ENCODE measurements around the gene TMED10. TPM values are rescaled to one million over a fixed set of nuclear protein-coding genes. Genes with fewer than 3 reads are reported as not detected.
A peak's percentile ranks its signal among the peaks of the same experiment; 100 is the strongest.
"Not testable (repeated sequence)": the region's sequence is repeated elsewhere in the genome, so short reads cannot be mapped to it uniquely, and the experiment has no call there.

The TMED10 gene
- total RNA-seq, 1 experiment from 2014 or later = 322 TPM

DNA sequence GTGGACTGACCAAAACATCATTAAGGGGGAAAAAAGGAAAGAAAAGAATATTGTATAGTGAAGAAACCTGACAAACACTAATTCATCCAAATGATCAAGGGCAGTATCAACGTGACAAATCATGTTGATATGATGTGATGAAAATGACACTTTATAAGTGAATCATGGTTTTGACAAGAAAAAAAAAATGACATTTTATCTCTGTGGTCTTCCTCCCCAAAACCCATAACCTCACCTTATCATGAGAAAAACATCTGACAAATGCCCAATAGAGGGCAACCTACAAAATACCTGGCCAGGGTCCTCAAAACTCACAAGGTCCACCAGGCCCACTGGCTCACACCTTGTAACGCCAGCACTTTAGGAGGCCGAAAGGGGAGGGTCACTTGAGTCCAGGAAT lies 13.8 kb downstream of the TMED10 start:
- no peak for DNase-seq (ENCODE audit: low read depth)

DNA sequence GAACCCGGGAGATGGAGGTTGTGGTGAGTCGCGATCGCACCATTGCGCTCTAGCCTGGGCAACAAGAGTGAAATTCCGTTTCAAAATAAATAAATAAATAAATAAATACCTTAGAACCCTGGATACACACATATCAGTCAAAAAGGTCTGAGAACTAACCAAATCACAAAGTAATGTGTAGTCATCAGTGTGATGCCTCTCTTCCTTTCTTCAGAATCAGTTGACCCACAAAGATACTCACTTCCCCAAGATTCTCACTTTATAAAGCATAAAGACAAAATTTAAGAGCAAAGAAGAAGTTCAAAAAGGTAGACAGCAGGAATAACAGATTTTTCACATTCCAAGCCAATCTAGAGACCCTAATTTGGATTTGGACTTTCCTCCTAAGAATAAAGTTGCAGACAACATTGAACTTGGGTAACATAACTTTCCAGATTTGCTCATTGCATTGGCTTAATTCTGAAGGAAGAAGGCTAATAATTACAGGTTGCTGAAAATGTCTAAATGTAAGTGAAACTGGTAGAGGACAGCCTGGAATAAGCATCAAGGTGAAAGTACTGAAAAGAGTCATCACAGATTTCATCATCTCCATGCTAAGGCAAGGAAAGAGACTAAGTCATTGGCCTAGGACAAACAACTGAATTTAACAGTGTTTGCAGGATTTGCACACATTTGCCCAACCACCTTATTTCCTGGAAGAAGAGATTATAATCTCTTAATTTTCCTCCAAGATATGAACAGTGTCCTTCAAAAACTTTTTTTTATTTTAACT lies 17.4 kb downstream of the TMED10 start:
- DNase-seq (ENCODE audit: low read depth) = no peak

DNA sequence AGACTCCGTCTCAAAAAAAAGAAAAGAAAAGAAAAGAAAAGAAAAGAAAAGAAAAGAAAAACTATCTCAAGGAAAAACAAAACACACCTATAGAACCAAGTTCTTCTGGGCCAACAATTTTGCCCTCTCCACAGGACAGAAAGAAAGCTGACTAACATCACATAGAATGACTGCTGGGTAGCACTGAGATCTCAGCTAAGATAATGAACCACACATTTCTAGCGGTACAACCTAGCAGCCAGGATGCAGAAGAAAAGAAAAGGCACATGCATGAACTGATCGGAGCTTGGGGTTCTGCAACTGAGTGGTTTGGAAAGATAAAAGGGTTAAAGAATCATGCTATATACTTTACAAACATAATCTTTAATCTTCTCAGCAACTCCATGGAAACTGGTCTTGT lies 19.5 kb downstream of the TMED10 start:
- no peak for DNase-seq (ENCODE audit: low read depth)

DNA sequence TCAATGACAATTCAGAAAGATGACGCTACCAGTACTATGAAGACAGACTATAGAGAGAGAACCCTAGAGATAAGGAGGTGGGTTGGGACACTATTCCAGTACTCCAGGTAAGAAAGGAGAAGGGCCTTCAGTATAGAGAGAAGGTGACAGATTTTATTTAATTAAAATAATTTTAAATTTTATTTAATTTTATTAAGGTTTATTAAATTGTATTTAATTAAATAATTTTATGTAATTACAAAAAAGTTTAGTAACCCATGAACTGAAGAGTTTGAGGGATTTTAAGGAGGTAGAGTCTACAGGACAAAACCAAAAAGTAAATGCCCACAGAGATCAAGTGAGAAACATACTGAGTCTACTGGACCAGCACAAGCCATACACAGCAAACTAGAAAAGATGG lies 20.3 kb downstream of the TMED10 start:
- DNase-seq (ENCODE audit: low read depth) = no peak

DNA sequence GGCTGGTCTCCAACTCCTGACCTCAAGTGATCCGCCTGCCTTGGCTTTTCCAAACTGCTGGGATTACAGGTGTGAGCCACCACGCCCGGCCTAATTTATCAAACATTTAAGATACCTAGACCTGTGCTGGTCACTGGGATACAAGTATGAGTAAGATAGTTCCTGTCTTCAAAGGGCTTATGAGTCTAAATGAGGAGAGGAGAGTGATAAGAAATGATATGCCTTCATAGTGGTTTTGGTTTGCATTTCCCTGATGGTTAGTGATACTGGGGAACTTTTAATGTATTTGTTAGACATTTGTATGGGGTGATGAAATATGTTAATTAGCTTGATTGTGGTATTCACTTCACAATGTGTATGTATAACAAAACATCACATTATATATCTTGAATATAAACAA lies 21.2 kb downstream of the TMED10 start:
- no peak for DNase-seq (ENCODE audit: low read depth)

DNA sequence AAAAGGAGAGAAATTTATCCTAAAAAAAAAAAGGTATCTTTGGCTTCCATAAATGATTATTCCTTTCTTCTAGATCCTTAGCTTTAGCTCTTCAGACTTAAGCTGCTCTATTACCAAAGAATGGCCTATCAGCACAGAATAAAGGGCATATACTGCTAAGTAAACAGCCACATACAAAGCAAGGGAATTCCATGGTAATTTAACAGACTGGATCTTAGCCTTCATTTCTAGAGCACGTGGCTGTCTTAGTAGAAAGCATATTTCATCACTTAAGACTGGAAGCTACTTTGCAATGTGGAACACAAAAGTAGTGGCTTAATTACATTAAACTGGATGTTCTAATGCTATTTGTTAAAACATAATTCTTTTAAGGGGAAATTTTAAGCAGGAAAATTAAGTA lies 23.1 kb downstream of the TMED10 start:
- DNase-seq (ENCODE audit: low read depth) = no peak

DNA sequence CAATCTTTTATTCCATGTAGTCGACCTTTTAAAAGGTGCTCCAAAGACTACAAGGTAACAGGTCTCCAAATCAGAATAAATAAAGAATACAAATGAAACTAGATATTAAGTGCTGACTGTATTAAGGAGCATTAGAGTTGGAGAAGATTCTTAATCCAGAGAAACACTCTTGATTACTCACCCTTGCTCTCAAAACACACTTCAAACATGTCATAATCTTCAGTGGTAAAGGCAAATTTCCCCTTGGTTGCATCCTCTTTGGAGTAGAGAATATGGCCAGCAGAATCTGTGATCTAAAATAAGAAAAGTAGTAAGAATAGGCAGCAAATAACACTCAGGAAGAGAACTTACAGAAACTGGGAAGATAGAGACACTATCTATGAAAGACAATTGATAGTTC lies 24.6 kb downstream of the TMED10 start:
- DNase-seq (ENCODE audit: low read depth) = no peak

DNA sequence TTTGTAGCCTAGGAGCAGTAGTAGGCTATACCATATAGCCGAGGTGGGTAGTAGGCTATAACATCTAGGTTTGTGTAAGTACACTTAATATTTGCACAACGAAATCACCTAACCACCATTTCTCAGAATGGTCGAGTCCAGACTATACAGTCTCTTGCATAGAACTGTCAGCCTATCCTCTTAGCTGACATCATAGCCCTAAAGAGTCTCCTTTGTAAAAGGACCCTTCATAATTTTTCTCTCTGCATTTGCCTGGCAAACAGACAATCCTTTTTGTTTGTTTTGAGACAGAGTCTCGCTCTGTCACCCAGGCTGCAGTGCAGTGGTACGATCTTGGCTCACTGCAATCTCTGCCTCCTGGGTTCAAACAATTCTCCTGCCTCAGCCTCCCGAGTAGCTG lies 25.8 kb downstream of the TMED10 start:
- not testable (repeated sequence) for DNase-seq (ENCODE audit: low read depth)

DNA sequence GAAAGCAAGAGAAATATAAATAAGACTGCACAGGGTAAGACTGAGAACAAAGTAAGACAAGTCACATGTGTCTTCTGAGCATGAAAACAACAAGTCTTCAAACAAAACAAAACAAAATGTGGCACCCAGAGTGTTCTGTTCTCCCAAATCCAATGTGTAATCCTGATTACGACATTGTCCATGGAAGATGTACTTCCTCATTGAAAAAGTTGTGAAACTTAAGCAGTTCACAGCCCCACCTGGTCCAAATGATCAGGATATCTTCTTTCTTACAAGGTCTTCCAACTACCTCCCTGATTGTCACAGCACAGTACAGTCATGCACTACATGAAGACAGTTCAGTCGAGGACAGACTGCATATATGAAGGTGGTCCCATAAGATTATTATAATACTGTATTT lies 26.3 kb downstream of the TMED10 start:
- peak; percentile 78 for DNase-seq (ENCODE audit: low read depth)

DNA sequence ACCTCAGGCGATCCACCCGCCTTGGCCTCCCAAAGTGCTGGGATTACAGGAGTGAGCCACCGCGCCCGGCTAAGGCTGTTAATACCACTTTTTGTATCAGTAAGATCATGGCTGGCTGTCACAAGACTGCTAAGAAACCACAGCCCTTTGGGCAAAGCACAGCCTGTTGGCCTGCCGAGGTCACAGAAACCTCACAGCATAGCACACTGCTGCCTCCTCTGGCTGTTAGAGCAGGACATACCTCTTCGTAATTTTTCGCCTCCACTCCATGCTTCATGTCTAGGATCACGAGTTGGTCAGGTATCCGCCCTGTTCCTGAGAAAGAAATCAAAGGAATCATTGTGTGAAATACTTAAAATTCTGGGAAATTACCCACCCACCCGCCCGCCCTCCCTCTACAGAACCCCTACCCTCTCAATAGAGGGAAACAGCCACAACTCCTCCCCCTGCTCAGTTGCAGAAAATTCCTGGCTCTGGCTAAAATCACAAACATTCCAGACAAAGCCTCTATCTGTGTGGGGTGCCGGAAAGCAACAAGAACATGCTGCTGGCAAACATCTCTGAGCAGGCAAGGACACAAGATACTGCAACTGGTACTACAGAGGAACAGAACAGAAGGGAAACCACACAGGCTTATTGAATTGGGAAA lies 28.9 kb downstream of the TMED10 start:
- peak; percentile 97 for DNase-seq (ENCODE audit: low read depth)

DNA sequence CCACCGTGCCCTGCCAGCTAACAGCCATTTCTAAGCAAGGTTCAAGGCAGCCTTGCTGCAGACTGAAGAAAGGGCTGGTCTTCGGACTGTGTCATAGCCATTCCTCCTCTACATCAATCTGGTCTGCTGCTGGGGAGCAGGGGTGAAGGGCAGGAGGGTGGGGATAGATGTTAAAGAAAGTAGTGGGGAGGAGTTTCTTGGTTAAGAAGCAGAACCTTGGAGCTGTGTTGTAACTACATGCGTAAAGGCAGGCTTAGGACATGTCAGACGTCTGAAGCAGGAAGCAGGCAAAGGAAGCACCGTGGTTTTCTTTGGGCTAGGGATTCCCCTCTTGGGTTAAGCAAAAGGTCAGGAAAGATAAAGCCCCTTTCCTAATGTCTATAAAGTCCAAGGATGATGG lies 31.5 kb downstream of the TMED10 start:
- DNase-seq (ENCODE audit: low read depth) = no peak

DNA sequence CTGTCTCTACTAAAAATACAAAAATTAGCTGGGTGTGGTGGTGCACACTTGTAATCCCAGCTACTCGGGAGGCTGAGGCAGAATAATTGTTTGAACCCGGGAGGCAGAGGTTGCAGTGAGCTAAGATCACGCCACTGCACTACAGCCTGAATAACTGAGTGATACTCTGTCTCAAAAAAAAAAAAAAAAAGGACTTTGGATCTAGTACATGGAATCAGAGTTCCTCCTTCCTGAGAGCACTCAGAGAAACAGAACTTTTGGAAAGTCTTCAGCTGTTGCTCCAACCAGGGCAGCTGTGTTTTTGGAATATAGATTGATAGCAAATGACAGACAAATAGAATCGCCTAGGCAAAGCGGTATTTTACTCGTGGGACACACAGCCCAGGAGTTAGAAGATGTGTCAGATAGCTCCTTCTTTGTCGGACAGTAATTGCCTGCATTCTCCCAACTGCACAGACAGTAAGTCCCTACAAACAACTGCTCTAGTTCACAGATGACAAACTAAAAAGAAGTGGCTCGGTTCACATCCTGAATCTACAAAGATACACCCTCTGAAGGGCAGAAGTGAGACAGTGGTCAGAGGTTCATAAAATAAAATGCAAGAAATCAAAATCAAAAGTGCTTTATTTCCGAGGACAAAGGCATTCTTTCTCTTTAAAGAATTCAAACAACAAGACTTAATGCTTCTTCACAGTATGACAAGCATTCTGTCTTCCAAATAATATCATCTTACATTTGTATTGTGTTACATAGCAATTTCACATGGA lies 32.5 kb downstream of the TMED10 start:
- DNase-seq (ENCODE audit: low read depth) = peak; percentile 21

DNA sequence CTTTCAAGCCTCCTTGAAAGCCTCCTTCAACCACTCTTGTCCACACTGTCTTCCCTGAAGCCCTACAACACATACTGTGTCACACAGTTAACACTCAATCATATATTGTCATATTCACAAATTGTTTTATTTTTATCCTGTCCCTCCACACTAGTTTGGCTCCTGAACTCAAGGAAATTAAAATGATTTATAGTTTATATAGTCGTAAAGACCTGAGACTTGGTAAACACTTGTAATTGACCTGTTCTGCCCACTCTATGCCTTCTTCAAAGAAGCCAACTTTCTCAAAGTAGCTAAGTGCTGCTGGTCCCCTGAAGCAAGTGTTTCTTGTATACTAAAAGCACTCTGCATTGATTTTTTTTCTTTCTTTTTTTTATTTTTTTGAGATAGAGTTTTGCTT lies 33.9 kb downstream of the TMED10 start:
- no peak for DNase-seq (ENCODE audit: low read depth)

DNA sequence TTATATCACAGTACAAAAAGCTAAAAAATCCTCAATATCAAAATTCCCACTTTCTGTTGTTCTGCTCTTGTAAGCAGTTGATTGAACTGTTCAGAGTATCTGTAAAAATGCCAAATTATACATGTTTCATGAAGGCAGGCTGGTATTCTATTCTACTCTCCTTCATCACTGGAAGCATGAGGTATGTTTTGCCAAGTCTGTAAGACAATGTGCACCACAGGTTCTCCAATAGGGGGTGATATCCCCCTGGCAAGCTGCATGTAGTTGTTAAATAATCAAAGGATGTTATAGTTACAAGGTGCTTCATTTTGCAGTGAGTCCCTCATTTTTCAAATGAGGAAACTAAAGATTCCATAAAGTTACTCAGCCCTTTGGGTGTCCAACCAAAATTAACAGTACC lies 34.4 kb downstream of the TMED10 start:
- peak; percentile 34 for DNase-seq (ENCODE audit: low read depth)

DNA sequence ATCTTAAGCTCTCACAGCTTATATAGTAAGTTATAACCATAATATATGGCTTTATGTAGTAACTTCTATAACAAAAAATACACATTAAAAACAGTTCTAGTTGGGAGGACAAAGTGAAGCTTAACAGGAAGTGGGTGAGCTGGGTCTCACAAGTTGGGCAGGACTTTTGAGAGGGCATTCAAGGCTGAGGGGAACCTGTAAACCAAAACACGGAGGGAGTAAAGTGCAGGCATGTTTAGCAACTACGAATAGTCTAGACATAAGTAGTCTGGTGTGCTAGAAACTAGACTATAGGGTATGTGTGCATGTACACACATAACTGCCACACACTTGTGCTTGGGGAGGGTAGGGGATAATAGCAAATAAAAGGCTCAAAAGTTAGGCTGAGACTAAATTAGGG lies 35.4 kb downstream of the TMED10 start:
- DNase-seq (ENCODE audit: low read depth) = no peak

DNA sequence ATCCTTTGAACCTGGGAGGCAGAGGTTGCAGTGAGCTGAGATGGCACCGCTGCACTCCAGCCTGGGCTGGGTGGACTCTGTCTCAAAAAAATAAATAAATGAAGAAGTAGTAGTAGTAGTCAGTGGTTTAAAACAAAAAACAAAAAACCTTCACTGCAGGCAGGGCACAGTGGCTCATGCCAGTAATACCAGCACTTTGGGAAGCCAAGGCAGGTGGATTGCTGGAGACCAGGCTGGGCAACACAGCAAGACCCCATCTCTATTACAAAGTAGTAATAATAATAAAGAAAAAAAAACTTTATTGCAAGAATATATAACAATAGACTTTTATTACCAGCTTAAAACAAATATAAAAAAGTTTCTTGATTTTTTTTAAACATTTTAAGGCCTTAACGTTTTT lies 35.8 kb downstream of the TMED10 start:
- no peak for DNase-seq (ENCODE audit: low read depth)

DNA sequence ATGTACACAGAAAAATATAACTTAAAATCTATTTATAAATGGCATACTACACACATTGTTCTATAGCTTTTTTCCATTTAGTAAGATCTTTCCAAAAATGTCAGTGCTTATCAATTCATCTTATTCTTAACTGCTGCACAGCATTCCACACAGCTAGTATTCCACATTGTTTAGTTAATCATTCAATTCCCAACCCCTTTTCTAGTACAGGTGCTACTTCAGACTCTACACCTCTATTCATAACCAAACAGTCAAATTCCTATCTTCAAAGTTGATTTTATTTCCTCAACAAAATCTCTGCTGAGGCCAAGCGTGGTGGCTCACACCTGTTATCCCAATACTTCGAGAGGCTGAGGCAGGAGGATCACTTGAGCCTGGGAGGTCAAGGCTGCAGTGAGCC lies 37.2 kb downstream of the TMED10 start:
- DNase-seq (ENCODE audit: low read depth) = no peak

DNA sequence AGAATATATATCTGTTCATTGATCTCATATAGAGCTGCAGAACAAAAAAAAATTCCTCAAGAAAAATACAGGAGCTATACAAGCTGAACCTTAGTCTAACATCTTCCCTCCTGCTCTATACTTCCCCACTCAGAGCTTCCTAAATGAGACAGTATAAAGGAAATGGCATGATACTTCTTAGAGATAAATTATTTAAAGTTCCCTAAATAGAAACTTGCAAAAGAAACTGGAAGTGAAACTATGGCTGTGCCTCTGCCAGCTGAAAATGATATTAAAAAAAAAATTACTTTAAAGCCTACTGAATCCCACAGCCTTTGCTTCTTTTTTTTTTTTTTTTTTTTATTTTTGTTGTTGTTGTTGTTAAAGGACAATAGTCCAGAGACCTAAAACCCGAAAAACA lies 37.9 kb downstream of the TMED10 start:
- DNase-seq (ENCODE audit: low read depth) = no peak

DNA sequence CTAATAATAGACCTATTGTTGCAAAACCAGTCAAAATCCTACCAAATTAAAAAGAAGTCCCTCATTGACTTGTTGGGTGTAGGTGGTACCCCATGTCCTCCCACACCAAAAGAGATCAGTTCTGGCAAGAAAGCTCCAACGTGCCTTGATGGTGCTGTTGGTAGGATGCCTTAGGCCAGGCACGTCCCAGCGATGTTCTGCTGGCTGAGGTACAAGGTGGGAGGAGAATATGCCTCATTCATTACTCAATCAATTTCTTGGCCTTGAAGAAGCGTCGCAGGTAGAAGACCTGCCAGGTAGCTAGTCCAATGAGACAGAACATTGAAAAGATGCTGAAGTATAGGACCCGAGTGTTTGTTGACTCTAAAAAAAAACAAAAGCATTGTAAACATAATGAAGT lies 41.8 kb downstream of the TMED10 start:
- DNase-seq (ENCODE audit: low read depth) = no peak

DNA sequence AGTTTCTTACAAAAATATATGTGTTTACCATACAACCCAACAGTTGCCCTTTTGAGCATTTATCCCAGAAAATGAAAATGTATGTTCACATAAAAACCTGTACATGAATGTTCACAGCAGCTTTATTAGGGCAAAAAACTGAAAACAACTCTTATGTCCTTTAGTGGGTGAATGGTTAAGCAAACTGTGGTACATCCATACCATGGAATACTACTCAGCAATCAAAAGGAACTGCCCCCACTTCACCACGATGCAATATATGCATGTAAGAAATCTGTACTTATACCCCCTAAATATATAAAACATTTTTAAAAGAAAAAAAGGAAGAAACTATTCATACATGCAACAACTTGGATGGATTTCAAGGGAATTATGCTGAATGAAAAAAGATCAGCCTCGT lies 42.8 kb downstream of the TMED10 start:
- no peak for DNase-seq (ENCODE audit: low read depth)

DNA sequence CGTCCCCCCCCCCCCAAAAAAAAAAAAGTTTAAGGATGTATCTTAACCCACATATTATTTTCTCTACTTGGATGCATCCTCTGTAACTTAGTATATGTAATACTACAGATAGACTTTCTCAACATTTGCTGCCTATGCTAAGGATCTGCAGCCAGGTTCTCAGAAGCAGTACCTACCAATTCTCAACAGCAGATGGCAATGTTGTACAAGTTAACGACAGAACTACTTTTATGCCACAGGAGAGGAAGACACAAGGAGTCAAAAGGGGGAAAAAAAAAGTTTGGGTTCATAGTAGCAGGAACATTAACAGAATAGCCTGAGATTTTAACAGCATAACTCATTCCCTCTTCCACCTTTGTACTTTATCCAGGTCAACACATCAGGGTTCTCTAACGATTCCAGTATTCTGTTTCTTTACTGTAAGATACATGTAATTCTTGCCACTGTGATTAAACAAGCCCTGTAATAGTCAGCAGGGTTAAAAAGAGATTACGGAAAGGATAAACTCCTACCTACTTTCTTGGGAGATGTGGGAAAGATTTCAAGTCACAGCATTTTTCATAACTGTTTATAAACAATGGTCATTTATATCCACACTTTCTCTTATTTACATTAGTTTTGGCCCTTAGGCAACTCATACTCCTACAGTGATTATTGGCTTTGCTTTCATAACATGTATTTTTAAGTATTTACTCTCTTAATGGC lies 43.9 kb downstream of the TMED10 start:
- DNase-seq (ENCODE audit: low read depth) = peak; percentile 75

DNA sequence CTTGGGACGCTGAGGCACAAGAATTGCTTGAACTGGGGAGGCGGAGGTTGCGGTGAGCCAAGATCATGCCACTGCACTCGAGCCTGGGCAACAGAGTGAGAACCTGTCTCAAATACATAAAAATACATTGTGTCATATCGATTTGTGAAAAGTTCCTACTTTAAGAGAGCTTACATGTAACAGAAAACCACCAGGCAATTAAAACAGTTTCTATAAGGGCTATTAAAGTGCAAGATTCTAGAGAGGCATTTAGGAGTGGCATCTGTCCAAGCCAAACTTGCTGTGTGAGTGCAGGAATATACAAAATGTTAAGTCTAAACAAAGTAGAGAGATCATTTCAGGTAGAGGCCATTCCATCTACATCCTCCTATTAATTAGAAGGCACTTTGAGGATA lies 47.8 kb downstream of the TMED10 start:
- no peak for DNase-seq (ENCODE audit: low read depth)
